Limb (tissue), 2 donors: Measurements from ENCODE around the gene GNB1L.

ENCODE experiments used
- DNase-seq, 2 donors: peaks; one replicate each; pipeline ENCODE4 v3.0.0-alpha.2; 2016; ENCODE audit errors: extremely low spot score in 2 of 2

GNB1L gene

DNA sequence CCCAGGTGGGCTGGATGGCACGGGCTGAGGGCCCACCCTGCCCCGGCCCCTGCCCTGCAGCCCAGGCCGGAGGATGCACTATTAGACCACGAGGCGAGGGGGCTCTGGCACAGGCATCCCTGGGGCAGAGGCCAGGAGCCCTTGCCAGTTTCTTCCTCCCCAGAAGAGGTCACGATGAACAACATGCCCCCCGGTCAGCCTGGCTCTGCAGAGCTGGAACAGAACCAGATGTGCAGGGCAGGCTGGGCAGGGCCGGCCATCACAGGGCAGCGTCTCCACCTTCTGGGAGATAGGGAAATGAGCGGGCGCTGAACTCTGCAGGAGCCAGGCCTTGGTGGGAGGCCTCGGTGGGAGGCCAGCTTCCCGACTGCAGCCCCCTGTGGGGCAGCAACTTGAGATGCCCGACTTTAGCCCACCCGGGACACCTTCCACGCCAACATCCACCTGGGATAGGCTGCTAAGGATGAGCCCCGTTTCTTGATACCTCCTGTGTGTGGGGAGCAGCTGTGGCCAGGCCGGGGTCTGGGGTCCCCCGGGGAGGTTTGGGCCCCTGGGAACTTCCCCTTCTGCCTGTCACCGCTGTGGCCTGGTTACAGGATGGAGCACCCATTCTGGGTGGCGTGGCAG, 21.8 kb upstream of the GNB1L start:
- DNase-seq, result peak in 1 of 2 donors; percentile 24

- DNase-seq, result peak in 1 of 2 donors; percentile 27
These were observed 21.0 kb upstream of the GNB1L start for GRCh38 chr22:19875531-19876313.

DNA sequence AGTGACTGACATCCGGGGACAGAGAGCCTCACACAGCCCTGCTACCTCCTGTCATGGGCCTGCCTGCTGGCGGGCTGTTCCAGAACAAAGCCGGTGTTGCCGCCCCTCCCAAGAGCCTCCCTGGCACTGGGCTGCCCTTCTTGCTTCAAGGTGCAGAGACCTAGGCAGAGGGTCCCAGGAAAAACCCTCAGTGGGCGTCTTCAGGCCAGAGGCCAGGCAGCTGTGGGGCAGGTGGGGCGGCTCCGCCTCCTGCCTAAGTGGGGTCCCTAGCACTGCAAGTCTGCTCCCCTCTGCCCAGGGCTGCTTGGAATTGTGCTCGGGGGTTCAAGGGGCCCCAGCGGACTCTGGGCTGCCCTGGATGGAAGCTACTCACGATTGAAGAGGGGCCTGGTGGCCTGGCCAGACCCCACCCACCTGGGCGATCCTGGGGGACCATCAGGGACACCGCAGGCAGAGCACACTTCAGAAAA, 20.4 kb upstream of the GNB1L start:
- peak in 1 of 2 donors; percentile 29 for DNase-seq

- peak in 1 of 2 donors; percentile 43 for DNase-seq
These were observed 19.8 kb upstream of the GNB1L start for GRCh38 chr22:19874307-19875060.

DNA sequence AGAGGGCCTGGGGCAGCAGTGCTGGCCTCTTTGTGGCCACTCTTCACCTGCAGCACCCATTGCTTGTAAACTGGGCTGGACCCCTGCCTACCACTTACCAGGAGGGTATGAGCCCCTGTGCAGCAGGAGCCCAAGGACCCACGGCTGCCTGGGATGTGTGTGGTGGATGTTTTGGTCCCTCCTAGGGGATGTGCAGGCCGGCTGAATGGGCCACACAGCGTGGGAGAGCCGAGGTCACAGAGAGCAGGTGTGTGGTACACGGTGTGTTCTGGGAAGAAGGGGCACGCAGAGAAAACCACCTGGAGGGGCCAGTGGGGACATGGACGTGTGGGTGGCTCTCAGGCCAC, 19.3 kb upstream of the GNB1L start:
- DNase-seq, result no peak

- DNase-seq, result peak in 1 of 2 donors; percentile 33
These were observed 18.7 kb upstream of the GNB1L start for GRCh38 chr22:19873138-19873959.

DNA sequence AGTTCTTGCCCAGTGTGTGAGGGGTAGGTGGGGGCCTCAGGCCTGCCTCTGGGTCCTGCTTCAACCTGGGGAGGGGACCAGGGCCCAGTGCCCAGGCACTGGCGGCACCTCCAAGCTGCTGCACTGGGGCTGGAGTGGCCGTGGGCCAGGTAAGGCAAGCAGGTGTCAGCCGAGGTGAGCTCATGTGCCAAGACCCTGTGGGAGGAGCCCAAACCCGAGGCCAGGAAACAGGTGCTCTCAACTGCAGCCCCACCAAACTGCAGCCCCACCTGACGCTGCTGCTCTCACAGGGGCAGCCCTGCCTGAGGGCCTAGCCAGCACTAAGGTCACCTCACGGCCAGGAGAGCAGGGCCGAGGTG, 18.1 kb upstream of the GNB1L start:
- no peak for DNase-seq

DNA sequence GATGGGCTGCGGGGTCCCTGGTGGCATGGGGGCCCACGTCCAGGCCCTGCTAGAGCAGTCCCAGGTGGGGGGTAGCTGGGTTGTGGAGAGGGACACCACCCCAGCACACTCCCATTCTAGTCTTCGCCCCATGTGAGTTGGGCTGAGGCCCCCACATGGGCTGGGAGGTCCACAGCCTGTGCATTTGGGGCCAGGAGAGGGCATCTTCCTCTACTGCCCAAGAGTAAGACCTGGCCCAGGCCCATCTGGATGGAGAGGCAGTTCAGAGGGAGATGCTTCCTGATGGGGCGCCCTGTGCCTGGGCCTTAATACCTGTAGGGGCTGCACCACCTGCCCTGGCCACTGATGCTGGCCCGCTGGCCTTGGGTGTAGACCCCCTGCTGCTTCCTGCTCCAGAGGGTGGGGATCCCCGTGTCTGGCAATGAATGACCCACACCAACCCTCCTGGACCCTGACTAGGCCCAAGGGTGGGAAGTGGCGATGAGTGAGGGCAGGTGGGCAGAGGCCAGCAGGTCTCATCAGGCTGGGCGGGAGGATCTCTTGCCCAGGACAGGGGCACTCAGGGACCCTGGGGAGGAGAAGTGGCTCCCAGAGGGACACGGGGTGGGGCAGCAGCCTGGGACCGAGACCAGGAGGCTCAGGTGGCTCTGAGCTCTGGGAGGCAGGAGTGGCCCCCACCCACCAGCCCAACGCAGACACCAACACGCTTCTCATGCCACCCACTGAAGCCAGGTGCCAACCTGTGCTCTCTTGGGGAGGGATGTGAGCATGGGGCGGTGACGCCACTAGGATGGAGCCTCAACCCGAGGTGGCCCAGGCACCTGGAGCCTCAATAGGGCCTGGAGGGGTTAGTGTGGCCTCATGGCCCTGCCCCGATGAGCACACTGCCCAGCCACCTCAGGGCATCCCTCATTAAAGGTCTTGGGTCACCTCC, 17.4 kb upstream of the GNB1L start:
- no peak for DNase-seq

GRCh38 chr22:19871023-19871844, 16.6 kb upstream of the GNB1L start:
- DNase-seq, result no peak

DNA sequence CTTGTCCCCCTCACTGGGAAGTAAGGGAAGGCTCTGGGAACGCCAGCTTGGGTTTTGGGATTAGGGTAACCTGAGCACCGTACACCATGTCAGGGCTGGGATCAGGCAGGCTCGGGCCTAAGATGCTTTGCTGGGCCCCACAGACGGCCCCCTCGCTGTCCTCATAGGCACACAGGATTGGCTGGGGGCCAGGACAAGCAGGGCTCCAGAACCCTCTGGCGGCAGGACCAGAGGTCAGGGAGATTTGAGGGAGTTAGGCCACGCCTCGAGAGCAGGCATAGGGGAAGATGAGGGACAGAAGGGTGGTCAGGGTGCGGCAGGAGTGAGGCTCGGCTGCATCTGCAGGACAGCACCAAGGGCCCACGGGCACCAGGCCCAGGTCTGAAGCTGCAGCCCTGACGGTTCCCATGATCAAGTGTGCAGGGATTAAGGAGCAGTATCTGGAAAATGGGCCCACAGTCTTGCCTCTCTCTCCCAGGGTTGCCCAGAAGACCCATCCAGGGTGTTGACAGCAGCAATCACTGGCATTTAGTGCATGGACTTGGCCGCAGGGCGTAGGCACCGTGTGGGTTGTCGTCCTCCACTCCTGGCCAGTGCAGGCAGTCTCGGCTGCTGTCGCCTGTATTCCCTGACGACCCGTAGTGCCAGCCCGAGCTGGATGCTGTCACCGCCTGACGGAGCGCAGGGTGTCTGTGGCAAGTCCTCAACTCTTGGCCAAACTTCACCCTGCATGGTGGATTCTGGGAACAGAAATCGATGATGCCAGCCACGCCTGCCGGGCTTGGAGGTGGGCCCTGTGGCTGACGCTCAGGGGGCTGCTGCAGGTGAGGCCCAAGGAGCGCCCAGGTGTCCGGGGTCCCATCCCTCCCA, 15.7 kb upstream of the GNB1L start:
- peak in 1 of 2 donors; percentile 28 for DNase-seq

GRCh38 chr22:19869497-19870152, 15.0 kb upstream of the GNB1L start:
- DNase-seq, result no peak

DNA sequence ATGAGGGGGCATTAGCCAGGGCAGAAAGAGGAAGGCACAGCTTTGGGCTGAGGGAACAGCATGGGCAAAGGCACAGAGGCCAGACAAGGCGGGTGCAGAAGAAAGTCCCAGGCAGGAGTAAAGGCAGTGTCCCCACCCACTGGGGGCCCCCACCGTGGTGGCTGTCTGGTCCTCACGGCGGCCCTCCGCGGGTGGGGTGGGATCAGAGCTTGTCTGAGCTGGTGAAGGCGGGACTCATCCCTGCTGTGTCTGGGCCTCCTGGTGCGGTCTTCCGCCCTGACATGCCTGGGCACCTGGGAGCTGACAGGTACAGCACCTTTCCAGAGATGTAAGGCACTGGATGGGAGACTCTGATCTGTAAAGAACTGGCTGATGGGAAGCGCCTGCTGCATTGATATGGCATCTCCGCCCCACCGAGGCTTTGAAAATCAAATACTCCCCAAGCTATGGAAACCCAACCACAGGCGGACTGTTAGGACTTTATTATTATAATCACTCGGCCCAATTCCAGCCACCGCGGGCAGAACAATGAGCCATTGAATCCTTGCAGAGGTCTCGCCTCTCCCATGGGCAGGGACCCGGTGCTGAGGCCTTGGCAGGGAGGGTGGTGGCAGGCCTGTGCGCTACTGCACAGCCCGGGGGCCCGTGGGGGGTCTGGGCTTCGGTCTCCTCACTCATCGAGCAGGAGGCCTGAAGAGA, 14.2 kb upstream of the GNB1L start:
- peak in 1 of 2 donors; percentile 38 for DNase-seq

GRCh38 chr22:19868333-19868732, 13.7 kb upstream of the GNB1L start:
- no peak for DNase-seq

DNA sequence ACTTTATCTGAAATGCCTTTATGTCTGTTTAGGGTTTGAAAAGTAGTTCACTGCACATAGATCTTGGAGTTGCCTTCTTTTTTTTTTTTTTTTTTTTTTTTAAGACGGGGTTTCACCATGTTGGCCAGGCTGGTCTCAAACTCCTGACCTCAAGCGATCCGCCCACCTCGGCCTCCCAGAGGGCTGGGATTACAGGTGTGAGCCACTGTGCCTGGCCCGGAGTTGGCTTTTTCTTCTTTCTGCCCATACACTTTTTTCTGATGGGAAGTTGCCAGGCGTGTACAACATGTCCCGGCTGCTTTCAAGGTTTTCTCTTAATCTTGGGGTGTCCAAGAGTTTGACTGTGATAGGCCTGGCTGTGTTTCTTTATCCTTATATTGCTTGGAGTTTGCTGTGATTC, 12.9 kb upstream of the GNB1L start:
- DNase-seq, result no peak

DNA sequence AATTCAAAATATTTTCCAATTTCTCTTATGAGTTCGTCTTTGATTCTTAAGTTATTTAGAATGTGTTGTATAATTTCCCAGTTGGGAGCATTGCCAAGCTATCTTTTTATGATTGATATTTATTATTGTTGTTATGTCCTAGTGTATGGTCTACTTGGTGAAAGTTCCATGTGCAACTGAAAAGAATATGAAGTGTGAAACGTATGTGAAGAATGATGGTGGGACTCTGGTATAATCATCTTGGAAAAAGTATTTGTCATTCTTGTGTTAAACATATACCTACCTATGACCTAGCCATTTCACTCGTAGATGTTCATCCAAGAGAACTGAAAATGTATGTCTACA, 12.0 kb upstream of the GNB1L start:
- DNase-seq, result no peak

GRCh38 chr22:19865141-19865829, 10.6 kb upstream of the GNB1L start:
- no peak for DNase-seq

DNA sequence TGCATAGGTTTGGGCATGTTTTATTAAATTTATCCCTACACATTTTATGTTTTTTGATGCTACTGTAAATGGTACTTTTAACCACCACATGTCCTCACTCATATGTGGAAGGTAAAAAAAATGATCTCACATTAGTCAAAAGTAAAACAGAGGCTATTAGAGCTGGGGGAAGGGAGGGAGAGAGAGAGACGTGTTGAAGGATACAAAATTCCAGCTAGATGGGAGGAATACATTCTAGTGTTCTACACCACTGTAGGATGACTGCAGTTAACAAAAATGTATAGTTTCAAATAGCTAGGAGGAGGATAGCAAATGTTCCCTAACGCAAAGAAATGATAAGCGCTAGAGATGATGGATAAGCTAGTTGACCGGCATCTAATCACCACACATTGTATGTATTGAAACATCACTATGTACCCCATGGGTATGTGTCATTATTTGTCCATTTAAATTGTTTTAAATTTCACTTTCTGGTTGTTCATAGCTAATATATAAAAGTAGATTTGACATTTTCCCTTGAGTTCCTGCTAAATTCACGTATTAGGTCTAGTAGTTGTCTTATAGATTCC, 9.9 kb upstream of the GNB1L start:
- DNase-seq, result no peak
